ENCODE results near the gene SND1.
"Not testable (repeated sequence)": the region's sequence is repeated elsewhere in the genome, so short reads cannot be mapped to it uniquely, and the experiment has no call there.

SND1 gene

GRCh38 chr7:127835679-127836078 is 183.7 kb downstream of the SND1 start:
- no peak overlapping the region for H3K4me3 ChIP-seq (replicated peaks; ENCODE audit: low read depth, low read length)
- no peaks in the 10 kb centered on the region for H3K36me3 ChIP-seq (ENCODE audit: control insufficient read depth, insufficient read depth, low read length)
- TF ChIP-seq CTCF (IDR thresholded peaks at IDR 0.05; ENCODE audit: insufficient read depth, low read length, poor library complexity, severe bottlenecking) = no peak
- DNase-seq (ENCODE audit: extremely low read depth, insufficient read length) = no peak
- no peaks in the 10 kb centered on the region for H3K27me3 ChIP-seq (replicated peaks; ENCODE audit: control insufficient read depth, insufficient read depth, low read length)

GRCh38 chr7:127837816-127838410 is 185.9 kb downstream of the SND1 start:
- DNase-seq (ENCODE audit: extremely low read depth, insufficient read length); H3K27me3 ChIP-seq (replicated peaks; ENCODE audit: control insufficient read depth, insufficient read depth, low read length); H3K4me3 ChIP-seq (replicated peaks; ENCODE audit: low read depth, low read length); H3K36me3 ChIP-seq (ENCODE audit: control insufficient read depth, insufficient read depth, low read length): not testable (repeated sequence)

- Histone ChIP-seq H3K4me3 (replicated peaks; ENCODE audit: low read depth, low read length) (no peak overlapping the region), H3K36me3 (ENCODE audit: control insufficient read depth, insufficient read depth, low read length) (no peaks in the 10 kb centered on the region; the same call in 1 of the 2 replicates), H3K27me3 (replicated peaks; ENCODE audit: control insufficient read depth, insufficient read depth, low read length) (no peaks in the 10 kb centered on the region)
- no peak for DNase-seq (ENCODE audit: extremely low read depth, insufficient read length)
- TF ChIP-seq CTCF (IDR thresholded peaks at IDR 0.05; ENCODE audit: insufficient read depth, low read length, poor library complexity, severe bottlenecking) = no peak
Measured at GRCh38 chr7:127838816-127839415, 186.9 kb downstream of the SND1 start.

GRCh38 chr7:127840226-127840951 is 188.4 kb downstream of the SND1 start:
- Histone ChIP-seq H3K4me3 (replicated peaks; ENCODE audit: low read depth, low read length) (no peak overlapping the region), H3K36me3 (ENCODE audit: control insufficient read depth, insufficient read depth, low read length) (peaks cover 3% of the 10 kb centered on the region), H3K27me3 (replicated peaks; ENCODE audit: control insufficient read depth, insufficient read depth, low read length) (no peaks in the 10 kb centered on the region)
- no peak for TF ChIP-seq CTCF (IDR thresholded peaks at IDR 0.05; ENCODE audit: insufficient read depth, low read length, poor library complexity, severe bottlenecking)
- DNase-seq (ENCODE audit: extremely low read depth, insufficient read length) = no peak

- no peak for TF ChIP-seq CTCF (IDR thresholded peaks at IDR 0.05; ENCODE audit: insufficient read depth, low read length, poor library complexity, severe bottlenecking)
- H3K36me3 ChIP-seq (ENCODE audit: control insufficient read depth, insufficient read depth, low read length) = peaks cover 5% of the 10 kb centered on the region
- DNase-seq (ENCODE audit: extremely low read depth, insufficient read length) = no peak
- H3K4me3 ChIP-seq (replicated peaks; ENCODE audit: low read depth, low read length) = no peak overlapping the region
- no peaks in the 10 kb centered on the region for H3K27me3 ChIP-seq (replicated peaks; ENCODE audit: control insufficient read depth, insufficient read depth, low read length)
Measured at GRCh38 chr7:127844165-127844564, 192.2 kb downstream of the SND1 start.

- H3K36me3 ChIP-seq (ENCODE audit: control insufficient read depth, insufficient read depth, low read length) = peaks cover 5% of the 10 kb centered on the region
- no peaks in the 10 kb centered on the region for H3K27me3 ChIP-seq (replicated peaks; ENCODE audit: control insufficient read depth, insufficient read depth, low read length)
- no peak overlapping the region for H3K4me3 ChIP-seq (replicated peaks; ENCODE audit: low read depth, low read length)
- DNase-seq (ENCODE audit: extremely low read depth, insufficient read length) = no peak
- no peak for TF ChIP-seq CTCF (IDR thresholded peaks at IDR 0.05; ENCODE audit: insufficient read depth, low read length, poor library complexity, severe bottlenecking)
Measured at GRCh38 chr7:127844707-127845331, 192.8 kb downstream of the SND1 start.
